Activated T-cell treated with anti-CD3 and anti-CD28 coated beads, Interleukin-2, amount 50 U/mL, for 24 hours (primary cell): ENCODE measurements around the gene CXCL10.

Experiments
- DNase-seq: peaks from one replicate; pipeline ENCODE4 v3.0.0-alpha.2; 2020
- H3K27ac Mint-ChIP-seq: 2 replicates; pipeline ENCODE4 v1.8.0; 2020; ENCODE audit warnings: mild to moderate bottlenecking, mixed read lengths
- H3K27me3 Mint-ChIP-seq: 2 replicates; pipeline ENCODE4 v1.8.0; 2020; ENCODE audit warnings: mixed read lengths
- H3K36me3 Mint-ChIP-seq: 2 replicates; pipeline ENCODE4 v1.8.0; 2020; ENCODE audit warnings: low read depth, mixed read lengths
- H3K4me1 Mint-ChIP-seq: 2 replicates; pipeline ENCODE4 v1.8.0; 2020; ENCODE audit warnings: low read depth, mixed read lengths
- H3K4me3 Mint-ChIP-seq: 2 replicates; pipeline ENCODE4 v1.8.0; 2020; ENCODE audit warnings: mild to moderate bottlenecking, moderate library complexity, mixed read lengths
- H3K9me3 Mint-ChIP-seq: 2 replicates; pipeline ENCODE4 v1.8.0; 2020; ENCODE audit warnings: mixed read lengths

CXCL10 gene

GRCh38 chr4:75992462-75992861 lies 30.8 kb downstream of the CXCL10 start:
- no peaks in the 10 kb centered on the region for H3K27me3 Mint-ChIP-seq
- no peak overlapping the region for H3K4me3 Mint-ChIP-seq
- peaks cover 32% of the 10 kb centered on the region for H3K36me3 Mint-ChIP-seq
- no peak overlapping the region for H3K27ac Mint-ChIP-seq
- no peaks in the 10 kb centered on the region for H3K9me3 Mint-ChIP-seq
- DNase-seq = no peak
- peaks cover 30% of the 10 kb centered on the region for H3K4me1 Mint-ChIP-seq

- Mint-ChIP-seq H3K4me3 (peak overlapping the region; percentile 92), H3K36me3 (peaks cover 38% of the 10 kb centered on the region), H3K4me1 (peaks cover 30% of the 10 kb centered on the region), H3K27me3 (no peaks in the 10 kb centered on the region), H3K9me3 (no peaks in the 10 kb centered on the region), H3K27ac (peak overlapping the region; percentile 92)
- no peak for DNase-seq
Observed at GRCh38 chr4:75989846-75990528, 33.3 kb downstream of the CXCL10 start.

- Mint-ChIP-seq H3K27ac (no peak overlapping the region), H3K4me1 (peaks cover 26% of the 10 kb centered on the region), H3K27me3 (no peaks in the 10 kb centered on the region), H3K4me3 (no peak overlapping the region), H3K9me3 (no peaks in the 10 kb centered on the region), H3K36me3 (peaks cover 56% of the 10 kb centered on the region)
- no peak for DNase-seq
Observed at GRCh38 chr4:75985116-75985515, 38.2 kb downstream of the CXCL10 start.

GRCh38 chr4:75980576-75980975 lies 42.7 kb downstream of the CXCL10 start:
- Mint-ChIP-seq H3K27me3 (no peaks in the 10 kb centered on the region), H3K4me3 (no peak overlapping the region), H3K9me3 (no peaks in the 10 kb centered on the region), H3K36me3 (peaks cover 62% of the 10 kb centered on the region), H3K27ac (peak overlapping the region; percentile 33), H3K4me1 (peaks cover 3% of the 10 kb centered on the region)
- no peak for DNase-seq

- no peak for DNase-seq
- Mint-ChIP-seq H3K27me3 (no peaks in the 10 kb centered on the region), H3K9me3 (no peaks in the 10 kb centered on the region), H3K4me1 (no peaks in the 10 kb centered on the region), H3K27ac (no peak overlapping the region), H3K36me3 (peaks cover 87% of the 10 kb centered on the region), H3K4me3 (no peak overlapping the region)
Observed at GRCh38 chr4:75976177-75976576, 47.1 kb downstream of the CXCL10 start.

GRCh38 chr4:75973766-75974165 lies 49.5 kb downstream of the CXCL10 start:
- no peak overlapping the region for H3K27ac Mint-ChIP-seq
- no peak overlapping the region for H3K4me3 Mint-ChIP-seq

More at GRCh38 chr4:75973766-75974165, 49.5 kb downstream of the CXCL10 start:
- no peaks in the 10 kb centered on the region for H3K27me3 Mint-ChIP-seq
- no peak for DNase-seq
- no peaks in the 10 kb centered on the region for H3K9me3 Mint-ChIP-seq
- H3K4me1 Mint-ChIP-seq = no peaks in the 10 kb centered on the region
- peaks cover 93% of the 10 kb centered on the region for H3K36me3 Mint-ChIP-seq
